ENCODE results near the gene USPL1.

GRCh38 chr13:30600496-30600895, 17.2 kb upstream of the USPL1 start:
- TF ChIP-seq CTCF (IDR thresholded peaks at IDR 0.05; ENCODE audit: low read depth, low read length, missing input control) (no peak), SP1 (IDR thresholded peaks at IDR 0.05) (no peak), JUND (IDR thresholded peaks at IDR 0.05) (no peak), REST (IDR thresholded peaks at IDR 0.05) (no peak)

Data from liver (tissue), 3 donors.